Dendritic cell treated with granulocyte-macrophage colony-stimulating factor and Interleukin-4, amounts not matched to agents 40 ng/mL and 50 ng/mL, for 4 days (primary cell): ENCODE measurements around the gene ITGA5.

Source experiments
- H3K27ac Mint-ChIP-seq: one replicate; pipeline ENCODE4 v1.8.0; 2022; ENCODE audit warnings: mild to moderate bottlenecking, mixed read lengths
- H3K27me3 Mint-ChIP-seq: one replicate; pipeline ENCODE4 v1.8.0; 2022; ENCODE audit warnings: mild to moderate bottlenecking, mixed read lengths
- H3K36me3 Mint-ChIP-seq: one replicate; pipeline ENCODE4 v1.8.0; 2022; ENCODE audit warnings: low read depth, mixed read lengths
- H3K4me1 Mint-ChIP-seq: one replicate; pipeline ENCODE4 v1.8.0; 2022; ENCODE audit warnings: low read depth, mixed read lengths
- H3K4me3 Mint-ChIP-seq: one replicate; pipeline ENCODE4 v1.8.0; 2022; ENCODE audit warnings: mild to moderate bottlenecking, moderate library complexity, mixed read lengths
- H3K9me3 Mint-ChIP-seq: one replicate; pipeline ENCODE4 v1.8.0; 2022; ENCODE audit warnings: mixed read lengths
- intact Hi-C: fragments of 100-400 bp; cut with micrococcal nuclease; formaldehyde crosslinking; loops from one replicate; pipeline ENCODE4 v1.15.0; 2022

Gene ITGA5

GRCh38 chr12:54419088-54419887, at the start of gene ITGA5:
TSS of gene ITGA5 (minus strand) at chr12:54419266. CDS start at chr12:54419198, 68 bp downstream.
- peaks cover 30% of the 10 kb centered on the region for H3K36me3 Mint-ChIP-seq
- no peaks in the 10 kb centered on the region for H3K9me3 Mint-ChIP-seq
- H3K4me3 Mint-ChIP-seq, result peak within 1 kb of the TSS; percentile 97
- peak within 1 kb of the TSS; percentile 90 for H3K27ac Mint-ChIP-seq
- H3K4me1 Mint-ChIP-seq, result peaks cover 78% of the 10 kb centered on the region
- intact Hi-C loops, result no loop called here
- no peaks in the 10 kb centered on the region for H3K27me3 Mint-ChIP-seq

- Mint-ChIP-seq H3K9me3 (no peaks in the 10 kb centered on the region), H3K4me1 (peaks cover 11% of the 10 kb centered on the region), H3K36me3 (no peaks in the 10 kb centered on the region), H3K27me3 (no peaks in the 10 kb centered on the region), H3K4me3 (no peak overlapping the region), H3K27ac (no peak overlapping the region)
- intact Hi-C loops, result no loop called here
Measured at GRCh38 chr12:54465857-54466523, 46.9 kb upstream of the ITGA5 start.

GRCh38 chr12:54463484-54463883, 44.4 kb upstream of the ITGA5 start:
- Mint-ChIP-seq H3K27me3 (no peaks in the 10 kb centered on the region), H3K27ac (no peak overlapping the region), H3K4me1 (peaks cover 7% of the 10 kb centered on the region), H3K36me3 (no peaks in the 10 kb centered on the region), H3K4me3 (no peak overlapping the region), H3K9me3 (no peaks in the 10 kb centered on the region)
- intact Hi-C loops, result no loop called here

GRCh38 chr12:54463034-54463433, 44.0 kb upstream of the ITGA5 start:
- intact Hi-C loops, result no loop called here
- H3K9me3 Mint-ChIP-seq, result no peaks in the 10 kb centered on the region
- no peaks in the 10 kb centered on the region for H3K36me3 Mint-ChIP-seq
- no peak overlapping the region for H3K4me3 Mint-ChIP-seq
- H3K4me1 Mint-ChIP-seq, result peaks cover 7% of the 10 kb centered on the region
- no peaks in the 10 kb centered on the region for H3K27me3 Mint-ChIP-seq
- H3K27ac Mint-ChIP-seq, result no peak overlapping the region

GRCh38 chr12:54460317-54460923, 41.4 kb upstream of the ITGA5 start:
- no peaks in the 10 kb centered on the region for H3K4me1 Mint-ChIP-seq
- H3K9me3 Mint-ChIP-seq, result no peaks in the 10 kb centered on the region
- intact Hi-C loops, result no loop called here
- no peak overlapping the region for H3K27ac Mint-ChIP-seq
- no peaks in the 10 kb centered on the region for H3K36me3 Mint-ChIP-seq
- no peak overlapping the region for H3K4me3 Mint-ChIP-seq
- H3K27me3 Mint-ChIP-seq, result no peaks in the 10 kb centered on the region

GRCh38 chr12:54459355-54459754, 40.3 kb upstream of the ITGA5 start:
- intact Hi-C loops, result no loop called here
- H3K27me3 Mint-ChIP-seq, result no peaks in the 10 kb centered on the region

GRCh38 chr12:54455760-54456469, 36.8 kb upstream of the ITGA5 start:
- H3K9me3 Mint-ChIP-seq, result no peaks in the 10 kb centered on the region
- no peaks in the 10 kb centered on the region for H3K27me3 Mint-ChIP-seq
- no peak overlapping the region for H3K27ac Mint-ChIP-seq
- no peaks in the 10 kb centered on the region for H3K36me3 Mint-ChIP-seq
- intact Hi-C loops, result no loop called here
- no peaks in the 10 kb centered on the region for H3K4me1 Mint-ChIP-seq
- H3K4me3 Mint-ChIP-seq, result no peak overlapping the region

More at GRCh38 chr12:54459355-54459754, 40.3 kb upstream of the ITGA5 start:
- Mint-ChIP-seq H3K4me3 (no peak overlapping the region), H3K36me3 (no peaks in the 10 kb centered on the region), H3K27ac (no peak overlapping the region), H3K9me3 (no peaks in the 10 kb centered on the region), H3K4me1 (no peaks in the 10 kb centered on the region)

- Mint-ChIP-seq H3K9me3 (no peaks in the 10 kb centered on the region), H3K4me1 (peaks cover 10% of the 10 kb centered on the region), H3K27me3 (no peaks in the 10 kb centered on the region), H3K27ac (no peak overlapping the region), H3K36me3 (no peaks in the 10 kb centered on the region), H3K4me3 (no peak overlapping the region)
- intact Hi-C loops, result no loop called here
Measured at GRCh38 chr12:54452628-54453027, 33.6 kb upstream of the ITGA5 start.

- H3K4me3 Mint-ChIP-seq, result no peak overlapping the region
- H3K27me3 Mint-ChIP-seq, result no peaks in the 10 kb centered on the region
- H3K4me1 Mint-ChIP-seq, result peaks cover 16% of the 10 kb centered on the region
- H3K27ac Mint-ChIP-seq, result no peak overlapping the region
- no peaks in the 10 kb centered on the region for H3K9me3 Mint-ChIP-seq
- intact Hi-C loops, result no loop called here
- H3K36me3 Mint-ChIP-seq, result no peaks in the 10 kb centered on the region
Measured at GRCh38 chr12:54448344-54448743, 29.3 kb upstream of the ITGA5 start.

GRCh38 chr12:54447917-54448316, 28.9 kb upstream of the ITGA5 start:
- Mint-ChIP-seq H3K4me1 (peaks cover 17% of the 10 kb centered on the region), H3K27me3 (no peaks in the 10 kb centered on the region), H3K27ac (no peak overlapping the region), H3K9me3 (no peaks in the 10 kb centered on the region), H3K4me3 (no peak overlapping the region), H3K36me3 (no peaks in the 10 kb centered on the region)
- intact Hi-C loops, result no loop called here

- no peaks in the 10 kb centered on the region for H3K9me3 Mint-ChIP-seq
Measured at GRCh38 chr12:54444206-54444605, 25.1 kb upstream of the ITGA5 start.

GRCh38 chr12:54443446-54443845, 24.4 kb upstream of the ITGA5 start:
- H3K27me3 Mint-ChIP-seq, result no peaks in the 10 kb centered on the region
- no peaks in the 10 kb centered on the region for H3K9me3 Mint-ChIP-seq
- H3K4me3 Mint-ChIP-seq, result no peak overlapping the region
- H3K4me1 Mint-ChIP-seq, result peaks cover 31% of the 10 kb centered on the region
- intact Hi-C loops, result no loop called here
- H3K36me3 Mint-ChIP-seq, result no peaks in the 10 kb centered on the region
- H3K27ac Mint-ChIP-seq, result no peak overlapping the region

More at GRCh38 chr12:54444206-54444605, 25.1 kb upstream of the ITGA5 start:
- H3K4me1 Mint-ChIP-seq, result peaks cover 28% of the 10 kb centered on the region
- H3K27ac Mint-ChIP-seq, result no peak overlapping the region
- no peak overlapping the region for H3K4me3 Mint-ChIP-seq
- intact Hi-C loops, result no loop called here
- H3K27me3 Mint-ChIP-seq, result no peaks in the 10 kb centered on the region
- H3K36me3 Mint-ChIP-seq, result no peaks in the 10 kb centered on the region

GRCh38 chr12:54442961-54443360, 23.9 kb upstream of the ITGA5 start:
- H3K4me3 Mint-ChIP-seq, result no peak overlapping the region
- peaks cover 26% of the 10 kb centered on the region for H3K4me1 Mint-ChIP-seq
- H3K9me3 Mint-ChIP-seq, result no peaks in the 10 kb centered on the region
- H3K27me3 Mint-ChIP-seq, result no peaks in the 10 kb centered on the region
- no peaks in the 10 kb centered on the region for H3K36me3 Mint-ChIP-seq
- no peak overlapping the region for H3K27ac Mint-ChIP-seq
- intact Hi-C loops, result no loop called here

GRCh38 chr12:54442099-54442498, 23.0 kb upstream of the ITGA5 start:
- Mint-ChIP-seq H3K9me3 (no peaks in the 10 kb centered on the region), H3K36me3 (no peaks in the 10 kb centered on the region), H3K27me3 (no peaks in the 10 kb centered on the region), H3K4me1 (peaks cover 26% of the 10 kb centered on the region), H3K4me3 (no peak overlapping the region), H3K27ac (no peak overlapping the region)
- intact Hi-C loops, result no loop called here
